Left renal pelvis (tissue), 4 donors: ENCODE measurements around the gene TBKBP1. TPM values are rescaled to one million over a fixed set of nuclear protein-coding genes. Genes with fewer than 3 reads are reported as not detected.

ENCODE experiments used
- DNase-seq, 4 donors: peaks; one replicate each; pipeline ENCODE4 v3.0.0-alpha.2; 2013; ENCODE audit warnings: low read depth in 4 of 4, low spot score in 3 of 4
- polyA plus RNA-seq, 4 donors: library from polyadenylated mRNA; unstranded; fragments of 120-200 nt; gene quantifications; one replicate each; pipeline ENCODE4 v1.2.1, GENCODE V29; 2013; ENCODE audit not compliant: insufficient read length in 4 of 4

Gene TBKBP1
- polyA plus RNA-seq, 4 donors, result 22.0 to 36.6 (median 25.9) TPM

- no peak for DNase-seq
These were observed 18.5 kb downstream of the TBKBP1 start for GRCh38 chr17:47712330-47713023.

- DNase-seq, result no peak
These were observed 20.2 kb downstream of the TBKBP1 start for GRCh38 chr17:47713980-47714700.

- DNase-seq, result no peak
These were observed 20.9 kb downstream of the TBKBP1 start for GRCh38 chr17:47714773-47715396.

GRCh38 chr17:47715669-47716325 lies 21.8 kb downstream of the TBKBP1 start:
- no peak for DNase-seq

GRCh38 chr17:47716375-47716774 lies 22.4 kb downstream of the TBKBP1 start:
- DNase-seq, result no peak

GRCh38 chr17:47717261-47717697 lies 23.3 kb downstream of the TBKBP1 start:
- DNase-seq, result no peak

- DNase-seq, result no peak
These were observed 24.1 kb downstream of the TBKBP1 start for GRCh38 chr17:47717979-47718621.

- DNase-seq, result no peak
These were observed 24.9 kb downstream of the TBKBP1 start for GRCh38 chr17:47718634-47719405.

GRCh38 chr17:47719411-47720152 lies 25.6 kb downstream of the TBKBP1 start:
- DNase-seq, result no peak

GRCh38 chr17:47720196-47720595 lies 26.2 kb downstream of the TBKBP1 start:
- DNase-seq, result no peak

- no peak for DNase-seq
These were observed 27.0 kb downstream of the TBKBP1 start for GRCh38 chr17:47720754-47721533.

- no peak for DNase-seq
These were observed 27.8 kb downstream of the TBKBP1 start for GRCh38 chr17:47721725-47722124.

- DNase-seq, result no peak
These were observed 30.7 kb downstream of the TBKBP1 start for GRCh38 chr17:47724705-47725104.

GRCh38 chr17:47725446-47726111 lies 31.6 kb downstream of the TBKBP1 start:
- DNase-seq, result no peak

GRCh38 chr17:47726796-47727703 lies 33.1 kb downstream of the TBKBP1 start:
- no peak for DNase-seq

- DNase-seq, result no peak
These were observed 33.7 kb downstream of the TBKBP1 start for GRCh38 chr17:47727704-47728036.
